PC-3 (cell line): ENCODE results near the gene STRN. TPM values are rescaled to one million over a fixed set of nuclear protein-coding genes. Genes with fewer than 3 reads are reported as not detected.

Experiments
- ATAC-seq: fragments of 200-7000 bp; cut with Tn5 transposase; 2 replicates; pipeline ENCODE4 v1.9.1; 2020; ENCODE audit warnings: mild to moderate bottlenecking, moderate library complexity
- BruUV-seq: library from RNA; stranded (reverse); fragments of 400-500 nt; replicated peaks from 2 replicates; lab custom pipeline; 2021; lab: Mats Ljungman, UMichigan
- CTCF ChIA-PET: fragments of 300-600 bp; sonication (Branson Sonifier 250); formaldehyde crosslinking; loops from one replicate; lab custom pipeline; 2022; ENCODE audit warnings: antibody characterized with exemption; lab: Charles Lee
- POLR2A ChIA-PET: fragments of 300-600 bp; sonication (Branson Sonifier 250); formaldehyde crosslinking; loops from one replicate; lab custom pipeline; 2022; ENCODE audit warnings: antibody characterized with exemption; ENCODE audit not compliant: unreplicated experiment; lab: Charles Lee
- DNase-seq: peaks from one replicate; pipeline ENCODE4 v3.0.0-alpha.2; 2015
- H2AFZ ChIP-seq: fragments of 300-600 bp; sonication (generic); 2 replicates; pipeline ENCODE4 v1.6.0; 2016; ENCODE audit warnings: antibody characterized with exemption, low read length
- H3F3A ChIP-seq: fragments of 300-600 bp; sonication (generic); one replicate; pipeline ENCODE4 v1.6.0; 2017; ENCODE audit warnings: antibody characterized with exemption, low read length, control low read depth, mild to moderate bottlenecking; ENCODE audit not compliant: unreplicated experiment
- H3K27ac ChIP-seq: fragments of 300-600 bp; sonication (generic); 2 replicates; pipeline ENCODE4 v1.5.1; 2016; ENCODE audit warnings: mild to moderate bottlenecking, low read length
- H3K27me3 ChIP-seq: fragments of 300-600 bp; sonication (generic); 2 replicates; pipeline ENCODE4 v1.6.1; 2016; ENCODE audit warnings: low read length, mixed read lengths
- H3K36me3 ChIP-seq: fragments of 300-600 bp; sonication (generic); 2 replicates; pipeline ENCODE4 v1.6.1; 2016; ENCODE audit warnings: low read depth, mixed run types, low read length, mixed read lengths
- H3K4me1 ChIP-seq: fragments of 300-600 bp; sonication (generic); 2 replicates; pipeline ENCODE4 v1.5.1; 2016; ENCODE audit warnings: low read length; ENCODE audit not compliant: insufficient read depth
- H3K4me2 ChIP-seq: fragments of 300-600 bp; sonication (generic); 2 replicates; pipeline ENCODE4 v1.6.0; 2016; ENCODE audit warnings: low read length
- H3K4me3 ChIP-seq: fragments of 300-600 bp; sonication (generic); 2 replicates; pipeline ENCODE4 v1.5.1; 2016; ENCODE audit warnings: mild to moderate bottlenecking, low read length, mixed read lengths
- H3K79me2 ChIP-seq: fragments of 300-600 bp; sonication (generic); 2 replicates; pipeline ENCODE4 v1.6.1; 2017; ENCODE audit warnings: low read length, mixed read lengths
- H3K9ac ChIP-seq: fragments of 300-600 bp; sonication (generic); 2 replicates; pipeline ENCODE4 v1.6.0; 2016; ENCODE audit warnings: mild to moderate bottlenecking, low read length
- H3K9me2 ChIP-seq: fragments of 300-600 bp; sonication (generic); replicated peaks from 2 replicates; pipeline ENCODE4 v1.6.1; 2016; ENCODE audit warnings: mixed run types, low read length, mixed read lengths
- H3K9me3 ChIP-seq: fragments of 300-600 bp; sonication (generic); 2 replicates; pipeline ENCODE4 v1.6.1; 2016; ENCODE audit warnings: low read length, mixed read lengths
- H4K20me1 ChIP-seq: fragments of 300-600 bp; sonication (generic); 2 replicates; pipeline ENCODE4 v1.6.1; 2016; ENCODE audit warnings: low read length, mixed read lengths
- CTCF ChIP-seq: fragments of 300-600 bp; sonication (generic); conservative IDR thresholded peaks from 2 replicates; pipeline ENCODE4 v1.5.1; 2017; ENCODE audit warnings: antibody characterized with exemption, low read depth, mild to moderate bottlenecking, low read length
- EZH2 ChIP-seq: fragments of 300-600 bp; sonication (generic); IDR thresholded peaks from one replicate; pipeline ENCODE4 v1.6.1; 2017; ENCODE audit warnings: antibody characterized with exemption, mild to moderate bottlenecking, low read length; ENCODE audit not compliant: unreplicated experiment
- EZH2phosphoT487 ChIP-seq: fragments of 300-600 bp; sonication (generic); IDR thresholded peaks from 2 replicates; pipeline ENCODE4 v1.6.1; 2018; ENCODE audit warnings: mild to moderate bottlenecking, antibody characterized with exemption, low read length, borderline replicate concordance
- intact Hi-C: fragments of 100-400 bp; cut with micrococcal nuclease; formaldehyde crosslinking; loops from 2 replicates; pipeline ENCODE4 v1.9.0; 2023
- total RNA-seq: library from RNA; depleted of rRNA; stranded (reverse); fragments of >200 nt; gene quantifications from 2 replicates; pipeline ENCODE4 v1.2.3, GENCODE V29; 2014

The STRN gene
- total RNA-seq, 1 experiment from 2014 or later, result 12.9 TPM

DNA sequence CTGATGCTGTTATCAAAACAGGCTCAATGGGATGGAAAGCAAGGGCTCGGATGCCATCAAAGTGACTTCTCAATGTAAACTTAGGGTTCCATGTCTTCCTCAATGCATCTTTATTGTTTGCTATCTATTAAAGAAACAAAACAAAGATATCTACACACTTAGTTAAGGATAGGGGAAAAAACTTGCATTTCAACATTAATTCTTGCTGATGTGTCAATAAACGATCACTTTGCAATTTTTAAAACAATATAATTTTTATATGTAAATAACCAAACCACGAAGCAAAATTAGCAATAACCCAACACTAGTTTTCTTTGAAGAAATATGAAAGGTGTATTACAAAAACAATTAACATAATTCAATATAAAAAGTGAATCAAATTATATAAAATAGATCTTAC lies 96.7 kb downstream of the STRN start:
- DNase-seq (no peak), ATAC-seq (no peak)
- H3K36me3 ChIP-seq, result peaks cover 14% of the 10 kb centered on the region; the same call in 1 of the 2 replicates
- H3K9me3 ChIP-seq, result no peaks in the 10 kb centered on the region
- no peaks in the 10 kb centered on the region for H3K4me1 ChIP-seq
- ChIA-PET CTCF (no interaction called here), POLR2A (interaction anchor here (0.7 kb wide), 1 partner anchor 151 kb away, joined by 4 read pairs; no protein-coding TSS in a partner anchor)
- intact Hi-C loops, result no loop called here
- no peak overlapping the region for H3K4me2 ChIP-seq
- H3K4me3 ChIP-seq, result no peak overlapping the region
- no peaks in the 10 kb centered on the region for H3K27me3 ChIP-seq
- H4K20me1 ChIP-seq, result no peaks in the 10 kb centered on the region
- BruUV-seq, result no TSS peak
- H3F3A ChIP-seq, result no peaks in the 10 kb centered on the region
- H3K27ac ChIP-seq, result no peak overlapping the region
- no peak overlapping the region for H2AFZ ChIP-seq
- no peak overlapping the region for H3K9ac ChIP-seq
- TF ChIP-seq EZH2 (no peak), EZH2phosphoT487 (no peak), CTCF (no peak)
- no peaks in the 10 kb centered on the region for H3K79me2 ChIP-seq
- no peaks in the 10 kb centered on the region for H3K9me2 ChIP-seq

- Histone ChIP-seq H3K4me3 (no peak overlapping the region), H3K27me3 (no peaks in the 10 kb centered on the region), H3K36me3 (peaks cover 3% of the 10 kb centered on the region; the same call in 1 of the 2 replicates), H3K27ac (no peak overlapping the region), H2AFZ (no peak overlapping the region), H3K9me3 (no peaks in the 10 kb centered on the region), H3K4me2 (no peak overlapping the region), H3K9me2 (no peaks in the 10 kb centered on the region), H3K4me1 (no peaks in the 10 kb centered on the region), H3F3A (no peaks in the 10 kb centered on the region), H3K9ac (no peak overlapping the region), H3K79me2 (no peaks in the 10 kb centered on the region), H4K20me1 (no peaks in the 10 kb centered on the region)
- ChIA-PET CTCF (no interaction called here), POLR2A (no interaction called here)
- no peak for ATAC-seq
- TF ChIP-seq EZH2phosphoT487, result no peak
- no peak for TF ChIP-seq CTCF
- TF ChIP-seq EZH2, result no peak
- DNase-seq, result no peak
- no TSS peak for BruUV-seq
- intact Hi-C loops, result no loop called here
These were observed 104.4 kb downstream of the STRN start for GRCh38 chr2:36861896-36862295.

- Histone ChIP-seq H3F3A (no peaks in the 10 kb centered on the region), H4K20me1 (no peaks in the 10 kb centered on the region), H3K4me2 (no peak overlapping the region), H3K4me3 (no peak overlapping the region), H3K9me2 (no peaks in the 10 kb centered on the region), H3K9ac (no peak overlapping the region), H3K9me3 (no peaks in the 10 kb centered on the region), H3K27ac (no peak overlapping the region), H3K36me3 (peaks cover 3% of the 10 kb centered on the region; the same call in 1 of the 2 replicates), H2AFZ (no peak overlapping the region), H3K27me3 (no peaks in the 10 kb centered on the region), H3K79me2 (no peaks in the 10 kb centered on the region), H3K4me1 (no peaks in the 10 kb centered on the region)
- ChIA-PET CTCF (no interaction called here), POLR2A (no interaction called here)
- BruUV-seq, result no TSS peak
- intact Hi-C loops, result loop anchor here (5.0 kb wide), 1 partner anchor 58 kb away; no protein-coding TSS in a partner anchor
- TF ChIP-seq EZH2 (no peak), EZH2phosphoT487 (no peak)
- no peak for ATAC-seq
- no peak for DNase-seq
These were observed 107.0 kb downstream of the STRN start for GRCh38 chr2:36859366-36859792.
